Gastroesophageal sphincter (tissue), 4 donors: ENCODE results near the gene CNOT6L. TPM values are rescaled to one million over a fixed set of nuclear protein-coding genes. Genes with fewer than 3 reads are reported as not detected.

Experiments used
- ATAC-seq: fragments of 150-250 bp; one replicate; pipeline ENCODE4 v1.9.1; 2016; ENCODE audit warnings: mild to moderate bottlenecking, moderate library complexity
- H3K27ac ChIP-seq, 4 donors: fragments of 200-600 bp; sonication (generic) in 3 of 4; 1 replicate in 3 of 4; 2 replicates in 1 of 4; pipeline ENCODE4 v1.5.1; 2016 to 2019
- H3K27me3 ChIP-seq: fragments of 200-600 bp; sonication (generic); one replicate; pipeline ENCODE4 v1.5.1; 2019
- H3K36me3 ChIP-seq, 2 donors: fragments of 200-600 bp; sonication (generic); one replicate each; pipeline ENCODE4 v1.5.1; 2019; ENCODE audit warnings: control low read depth in 1 of 2
- H3K4me1 ChIP-seq, 3 donors: fragments of 200-600 bp; sonication (generic); 1 replicate in 2 of 3; 2 replicates in 1 of 3; pipeline ENCODE4 v1.5.1; 2016 to 2019; ENCODE audit warnings: control low read depth in 2 of 3
- H3K4me3 ChIP-seq, 2 donors: fragments of 200-600 bp; sonication (generic); one replicate each; pipeline ENCODE4 v1.5.1; 2019; ENCODE audit warnings: mild to moderate bottlenecking in 1 of 2, moderate library complexity in 1 of 2
- H3K9me3 ChIP-seq, 3 donors: fragments of 200-600 bp; sonication (generic); one replicate each; pipeline ENCODE4 v1.5.1; 2017 to 2019; ENCODE audit warnings: control low read depth in 2 of 3
- EP300 ChIP-seq: sonication (generic); formaldehyde crosslinking; IDR thresholded peaks from one replicate; pipeline ENCODE4 v1.6.1; 2017; ENCODE audit warnings: antibody characterized with exemption, mild to moderate bottlenecking
- POLR2A ChIP-seq, 2 donors: fragments of 450-650 bp; IDR thresholded peaks; one replicate each; pipeline ENCODE4 v1.6.1; 2017; ENCODE audit warnings: antibody characterized with exemption in 2 of 2, mild to moderate bottlenecking in 2 of 2, moderate library complexity in 1 of 2
- POLR2AphosphoS5 ChIP-seq: sonication (generic); formaldehyde crosslinking; IDR thresholded peaks from one replicate; pipeline ENCODE4 v1.6.1; 2017; ENCODE audit warnings: antibody characterized with exemption
- WGBS, 2 donors: methylation state at CpG; one replicate each; pipeline ENCODE4 v1.1.5; 2018; ENCODE audit warnings: low coverage in 1 of 2; 5-methylcytosine and 5-hydroxymethylcytosine counted together
- total RNA-seq, 4 donors: library from RNA; depleted of rRNA; stranded (reverse); fragments of >200 nt; gene quantifications; one replicate each; pipeline ENCODE4 v1.1.0, GENCODE V29; 2016
- TF ChIP-seq, protein P1 (sequence below), 4 experiments: fragments of 200-600 bp in 2 of 4; fragments of 450-650 bp in 2 of 4; sonication (generic) in 1 of 4; IDR thresholded peaks; one replicate each; pipeline ENCODE4 v1.5.1; 2017 to 2019; ENCODE audit warnings: antibody characterized with exemption in 4 of 4, mild to moderate bottlenecking in 2 of 4, moderate library complexity in 2 of 4

CNOT6L gene
- total RNA-seq, 4 donors from 2014 or later, result 21.0 to 24.8 (median 22.3) TPM

GRCh38 chr4:77798385-77798784, 20.8 kb downstream of the CNOT6L start:
- no peak for ATAC-seq
- H3K27me3 ChIP-seq, result no peaks in the 10 kb centered on the region
- WGBS, 2 donors, result 87 to 88% methylated on average over 5 of the region's 5 CpGs
- H3K4me1 ChIP-seq, result peaks cover 0 to 69% (median 11%) of the 10 kb centered on the region in 3 donors
- no peak overlapping the region for H3K4me3 ChIP-seq
- no peaks in the 10 kb centered on the region for H3K36me3 ChIP-seq
- no peak for TF ChIP-seq EP300
- TF ChIP-seq, protein P1, sequence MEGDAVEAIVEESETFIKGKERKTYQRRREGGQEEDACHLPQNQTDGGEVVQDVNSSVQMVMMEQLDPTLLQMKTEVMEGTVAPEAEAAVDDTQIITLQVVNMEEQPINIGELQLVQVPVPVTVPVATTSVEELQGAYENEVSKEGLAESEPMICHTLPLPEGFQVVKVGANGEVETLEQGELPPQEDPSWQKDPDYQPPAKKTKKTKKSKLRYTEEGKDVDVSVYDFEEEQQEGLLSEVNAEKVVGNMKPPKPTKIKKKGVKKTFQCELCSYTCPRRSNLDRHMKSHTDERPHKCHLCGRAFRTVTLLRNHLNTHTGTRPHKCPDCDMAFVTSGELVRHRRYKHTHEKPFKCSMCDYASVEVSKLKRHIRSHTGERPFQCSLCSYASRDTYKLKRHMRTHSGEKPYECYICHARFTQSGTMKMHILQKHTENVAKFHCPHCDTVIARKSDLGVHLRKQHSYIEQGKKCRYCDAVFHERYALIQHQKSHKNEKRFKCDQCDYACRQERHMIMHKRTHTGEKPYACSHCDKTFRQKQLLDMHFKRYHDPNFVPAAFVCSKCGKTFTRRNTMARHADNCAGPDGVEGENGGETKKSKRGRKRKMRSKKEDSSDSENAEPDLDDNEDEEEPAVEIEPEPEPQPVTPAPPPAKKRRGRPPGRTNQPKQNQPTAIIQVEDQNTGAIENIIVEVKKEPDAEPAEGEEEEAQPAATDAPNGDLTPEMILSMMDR (IDR thresholded peaks at IDR 0.05), result no peak
- no peak for TF ChIP-seq POLR2A (IDR thresholded peaks at IDR 0.05)
- TF ChIP-seq POLR2AphosphoS5, result no peak
- H3K9me3 ChIP-seq, result no peaks in the 10 kb centered on the region
- no peak overlapping the region for H3K27ac ChIP-seq

- no peaks in the 10 kb centered on the region for H3K9me3 ChIP-seq
- H3K27me3 ChIP-seq, result no peaks in the 10 kb centered on the region
- H3K36me3 ChIP-seq, result no peaks in the 10 kb centered on the region
- TF ChIP-seq POLR2A (IDR thresholded peaks at IDR 0.05) (no peak), POLR2AphosphoS5 (no peak), EP300 (no peak)
- no peak overlapping the region for H3K4me3 ChIP-seq
- no peak overlapping the region for H3K27ac ChIP-seq
- H3K4me1 ChIP-seq, result peaks cover 0 to 61% (median 11%) of the 10 kb centered on the region in 3 donors
- ATAC-seq, result no peak
Measured at GRCh38 chr4:77797239-77797638, 21.9 kb downstream of the CNOT6L start.

DNA sequence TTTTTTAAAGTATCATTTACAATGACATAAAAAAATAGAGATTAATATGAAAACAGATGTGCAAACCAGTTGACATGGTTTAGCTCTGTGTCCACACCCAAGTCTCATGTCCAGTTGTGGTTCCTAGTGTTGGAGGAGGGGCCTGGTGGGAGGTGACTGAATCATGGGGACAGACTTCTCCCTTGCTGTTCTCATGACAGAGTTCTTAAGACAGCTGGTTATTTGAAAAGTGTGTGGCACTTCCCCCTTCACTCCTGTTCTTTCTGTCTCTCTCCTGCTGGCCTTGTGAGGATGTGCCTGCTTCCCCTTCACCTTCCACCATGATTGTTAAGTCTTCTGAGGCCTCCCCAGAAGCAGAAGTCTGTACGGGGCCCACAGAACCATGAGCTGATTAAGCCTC, 23.8 kb downstream of the CNOT6L start:
- Histone ChIP-seq H3K9me3 (no peaks in the 10 kb centered on the region), H3K27me3 (no peaks in the 10 kb centered on the region), H3K4me3 (no peak overlapping the region), H3K27ac (no peak overlapping the region), H3K4me1 (peaks cover 0 to 56% (median 0%) of the 10 kb centered on the region in 3 donors), H3K36me3 (no peaks in the 10 kb centered on the region)
- 33 to 89% methylated on average over 1 of the region's 1 CpG for WGBS, 2 donors
- ATAC-seq, result no peak
- TF ChIP-seq POLR2AphosphoS5 (no peak), POLR2A (IDR thresholded peaks at IDR 0.05) (no peak), EP300 (no peak)
- TF ChIP-seq, protein P1 (IDR thresholded peaks at IDR 0.05), result no peak

GRCh38 chr4:77790146-77790545, 29.0 kb downstream of the CNOT6L start:
- Histone ChIP-seq H3K27ac (no peak overlapping the region), H3K36me3 (no peaks in the 10 kb centered on the region), H3K9me3 (no peaks in the 10 kb centered on the region), H3K4me3 (no peak overlapping the region), H3K27me3 (no peaks in the 10 kb centered on the region), H3K4me1 (peaks cover 0 to 53% (median 0%) of the 10 kb centered on the region in 3 donors)
- no peak for ATAC-seq
- 45 to 64% methylated on average over 1 of the region's 1 CpG for WGBS, 2 donors
- TF ChIP-seq, protein P1 (IDR thresholded peaks at IDR 0.05), result no peak
- no peak for TF ChIP-seq EP300
- no peak for TF ChIP-seq POLR2A (IDR thresholded peaks at IDR 0.05)
- no peak for TF ChIP-seq POLR2AphosphoS5

GRCh38 chr4:77788990-77789389, 30.2 kb downstream of the CNOT6L start:
- Histone ChIP-seq H3K4me1 (peaks cover 0 to 59% (median 0%) of the 10 kb centered on the region in 3 donors), H3K4me3 (no peak overlapping the region), H3K27ac (no peak overlapping the region), H3K9me3 (no peaks in the 10 kb centered on the region), H3K27me3 (no peaks in the 10 kb centered on the region), H3K36me3 (no peaks in the 10 kb centered on the region)
- TF ChIP-seq, protein P1 (IDR thresholded peaks at IDR 0.05), result no peak
- TF ChIP-seq POLR2AphosphoS5, result no peak
- no peak for TF ChIP-seq POLR2A (IDR thresholded peaks at IDR 0.05)
- TF ChIP-seq EP300, result no peak
- no peak for ATAC-seq
- 83 to 93% methylated on average over 2 of the region's 2 CpGs for WGBS, 2 donors
